Neural cell (in vitro differentiated cells): ENCODE measurements around the gene RHOF. TPM values are rescaled to one million over a fixed set of nuclear protein-coding genes. Genes with fewer than 3 reads are reported as not detected.

Experiments
- H2AFZ ChIP-seq: fragments of 200-600, 300-800 bp; sonication (generic), shearing (Covaris generic); 2 replicates; pipeline ENCODE4 v1.6.0; 2014; ENCODE audit warnings: low read depth, mild to moderate bottlenecking, antibody characterized with exemption, low read length, moderate library complexity
- H3F3A ChIP-seq: fragments of 200-600 bp; shearing (Covaris generic); 2 replicates; pipeline ENCODE4 v1.6.1; 2016; ENCODE audit warnings: mild to moderate bottlenecking, moderate library complexity, mixed read lengths, antibody characterized with exemption, low read length; ENCODE audit not compliant: insufficient read depth, poor library complexity, severe bottlenecking
- H3K27ac ChIP-seq: fragments of 200-600, 300-800 bp; sonication (generic), shearing (Covaris generic); 2 replicates; pipeline ENCODE4 v1.5.1; 2014; ENCODE audit warnings: mild to moderate bottlenecking, low read length, moderate library complexity
- H3K27me3 ChIP-seq: fragments of 300-800, 200-600 bp; sonication (generic), shearing (Covaris generic); 2 replicates; pipeline ENCODE4 v1.6.0; 2014; ENCODE audit warnings: mild to moderate bottlenecking, low read depth, low read length, moderate library complexity; ENCODE audit not compliant: insufficient read depth
- H3K36me3 ChIP-seq: fragments of 300-800, 200-600 bp; sonication (generic), shearing (Covaris generic); 2 replicates; pipeline ENCODE4 v1.5.1; 2014; ENCODE audit warnings: mild to moderate bottlenecking, antibody characterized with exemption, low read length, moderate library complexity; ENCODE audit not compliant: insufficient read depth
- H3K4me2 ChIP-seq: fragments of 300-800, 200-600 bp; sonication (generic), shearing (Covaris generic); 2 replicates; pipeline ENCODE4 v1.6.0; 2014; ENCODE audit warnings: mild to moderate bottlenecking, low read length
- H3K4me3 ChIP-seq: fragments of 300-800, 200-600 bp; sonication (generic), shearing (Covaris generic); 2 replicates; pipeline ENCODE4 v1.5.1; 2014; ENCODE audit warnings: mild to moderate bottlenecking, low read length, moderate library complexity
- H3K79me2 ChIP-seq: fragments of 200-600 bp; shearing (Covaris generic); replicated peaks from 2 replicates; pipeline ENCODE4 v1.6.0; 2014; ENCODE audit warnings: mild to moderate bottlenecking, low read length, moderate library complexity; ENCODE audit not compliant: insufficient read depth
- H3K9ac ChIP-seq: fragments of 300-800, 200-600 bp; sonication (generic), shearing (Covaris generic); 2 replicates; pipeline ENCODE4 v1.6.1; 2016; ENCODE audit warnings: mild to moderate bottlenecking, low read length, mixed read lengths
- H3K9me2 ChIP-seq: fragments of 200-600 bp; shearing (Covaris generic); 2 replicates; pipeline ENCODE4 v1.6.1; 2016; ENCODE audit warnings: mild to moderate bottlenecking, low read length, mixed read lengths; ENCODE audit not compliant: insufficient read depth
- H3K9me3 ChIP-seq: fragments of 200-600, 300-800 bp; sonication (generic), shearing (Covaris generic); 2 replicates; pipeline ENCODE4 v1.6.1; 2016; ENCODE audit warnings: mild to moderate bottlenecking, mixed run types, low read length, moderate library complexity, mixed read lengths
- H4K20me1 ChIP-seq: fragments of 200-600 bp; shearing (Covaris generic); 2 replicates; pipeline ENCODE4 v1.6.1; 2016; ENCODE audit warnings: mild to moderate bottlenecking, mixed run types; ENCODE audit not compliant: insufficient read depth
- CTCF ChIP-seq: fragments of 450-650 bp; IDR thresholded peaks from 2 replicates; pipeline ENCODE4 v1.5.1; 2014; ENCODE audit warnings: antibody characterized with exemption, mild to moderate bottlenecking, moderate library complexity; ENCODE audit not compliant: poor library complexity, severe bottlenecking
- EP300 ChIP-seq: fragments of 450-650 bp; conservative IDR thresholded peaks from 2 replicates; pipeline ENCODE4 v1.6.1; 2014; ENCODE audit warnings: antibody characterized with exemption, mild to moderate bottlenecking, moderate library complexity; ENCODE audit not compliant: poor library complexity, severe bottlenecking
- EZH2 ChIP-seq: fragments of 200-600, 300-800 bp; shearing (Covaris generic), sonication (generic); IDR thresholded peaks from 2 replicates; pipeline ENCODE4 v1.6.1; 2014; ENCODE audit warnings: antibody characterized with exemption, low read length, borderline replicate concordance, mild to moderate bottlenecking; ENCODE audit not compliant: insufficient read depth, poor library complexity, severe bottlenecking
- MXI1 ChIP-seq: fragments of 450-650 bp; conservative IDR thresholded peaks from 2 replicates; pipeline ENCODE4 v1.6.1; 2014; ENCODE audit warnings: antibody characterized with exemption, mild to moderate bottlenecking; ENCODE audit not compliant: poor library complexity, severe bottlenecking
- POLR2AphosphoS5 ChIP-seq: IDR thresholded peaks from 2 replicates; pipeline ENCODE4 v1.6.1; 2012
- RAD21 ChIP-seq: fragments of 450-650 bp; conservative IDR thresholded peaks from 2 replicates; pipeline ENCODE4 v1.6.1; 2014; ENCODE audit warnings: antibody characterized with exemption, mild to moderate bottlenecking, moderate library complexity
- REST ChIP-seq: IDR thresholded peaks from 2 replicates; pipeline ENCODE4 v1.6.1; 2012; ENCODE audit warnings: borderline replicate concordance
- SMC3 ChIP-seq: fragments of 450-650 bp; conservative IDR thresholded peaks from 2 replicates; pipeline ENCODE4 v1.6.1; 2014; ENCODE audit warnings: antibody characterized with exemption, mild to moderate bottlenecking, moderate library complexity; ENCODE audit not compliant: poor library complexity
- TAF1 ChIP-seq: IDR thresholded peaks from 2 replicates; pipeline ENCODE4 v1.6.1; 2012; ENCODE audit warnings: low read depth
- polyA plus RNA-seq: library from polyadenylated mRNA; depleted of rRNA; stranded (reverse); fragments of >200 nt; gene quantifications from 2 replicates; pipeline ENCODE4 v1.2.3, GENCODE V29; 2014

RHOF gene
- polyA plus RNA-seq, 1 donor from 2014 or later: 14.7 TPM

- peaks cover 11% of the 10 kb centered on the region for H3K27me3 ChIP-seq
- no peak overlapping the region for H3K27ac ChIP-seq
- H3K79me2 ChIP-seq: no peaks in the 10 kb centered on the region
- H3K36me3 ChIP-seq: no peaks in the 10 kb centered on the region
- H3K4me2 ChIP-seq: no peak overlapping the region
- H3K4me3 ChIP-seq: no peak overlapping the region
- H3K9ac ChIP-seq: no peak overlapping the region
- no peaks in the 10 kb centered on the region for H3K9me2 ChIP-seq
- no peak overlapping the region for H2AFZ ChIP-seq
- H4K20me1 ChIP-seq: peaks cover 1% of the 10 kb centered on the region
- H3F3A ChIP-seq: no peaks in the 10 kb centered on the region
- TF ChIP-seq POLR2AphosphoS5 (no peak), TAF1 (no peak), EZH2 (no peak), CTCF (no peak), REST (no peak), EP300 (no peak)
- H3K9me3 ChIP-seq: no peaks in the 10 kb centered on the region
Observed at GRCh38 chr12:121789233-121789781, 4.2 kb downstream of the RHOF start.

- Histone ChIP-seq H4K20me1 (no peaks in the 10 kb centered on the region), H3K4me3 (no peak overlapping the region), H3K9me2 (no peaks in the 10 kb centered on the region), H3K27ac (no peak overlapping the region), H3K79me2 (no peaks in the 10 kb centered on the region), H3K27me3 (peaks cover 6% of the 10 kb centered on the region), H3K36me3 (no peaks in the 10 kb centered on the region), H3K9ac (no peak overlapping the region), H3F3A (no peaks in the 10 kb centered on the region), H2AFZ (no peak overlapping the region), H3K9me3 (no peaks in the 10 kb centered on the region), H3K4me2 (no peak overlapping the region)
- TF ChIP-seq REST (no peak), CTCF (no peak), TAF1 (no peak), SMC3 (no peak), RAD21 (no peak), EZH2 (no peak), EP300 (no peak), MXI1 (no peak), POLR2AphosphoS5 (no peak)
Observed at GRCh38 chr12:121788176-121788818, 5.2 kb downstream of the RHOF start.
